Measurements from ENCODE around the gene C16orf87. TPM values are rescaled to one million over a fixed set of nuclear protein-coding genes. Genes with fewer than 3 reads are reported as not detected.
A peak's percentile ranks its signal among the peaks of the same experiment; 100 is the strongest.

C16orf87 gene
- total RNA-seq, 3 donors from 2014 or later, result 5.3 to 8.3 (median 5.4) TPM

- intact Hi-C loops (cut with DNase I, micrococcal nuclease), result no loop called here
Measured at GRCh38 chr16:46848768-46849764, 18.1 kb upstream of the C16orf87 start.

GRCh38 chr16:46845952-46846351, 15.0 kb upstream of the C16orf87 start:
- intact Hi-C loops (cut with DNase I, micrococcal nuclease), result no loop called here

More at GRCh38 chr16:46848768-46849764, 18.1 kb upstream of the C16orf87 start:
- Histone ChIP-seq H3K4me3 (no peak overlapping the region), H3K36me3 (ENCODE audit: low read depth) (no peaks in the 10 kb centered on the region), H3K4me1 (ENCODE audit: low read depth) (peaks cover 8% of the 10 kb centered on the region), H3K9me3 (no peaks in the 10 kb centered on the region)
- ATAC-seq (no peak), DNase-seq (no peak)
- TF ChIP-seq, protein P1, sequence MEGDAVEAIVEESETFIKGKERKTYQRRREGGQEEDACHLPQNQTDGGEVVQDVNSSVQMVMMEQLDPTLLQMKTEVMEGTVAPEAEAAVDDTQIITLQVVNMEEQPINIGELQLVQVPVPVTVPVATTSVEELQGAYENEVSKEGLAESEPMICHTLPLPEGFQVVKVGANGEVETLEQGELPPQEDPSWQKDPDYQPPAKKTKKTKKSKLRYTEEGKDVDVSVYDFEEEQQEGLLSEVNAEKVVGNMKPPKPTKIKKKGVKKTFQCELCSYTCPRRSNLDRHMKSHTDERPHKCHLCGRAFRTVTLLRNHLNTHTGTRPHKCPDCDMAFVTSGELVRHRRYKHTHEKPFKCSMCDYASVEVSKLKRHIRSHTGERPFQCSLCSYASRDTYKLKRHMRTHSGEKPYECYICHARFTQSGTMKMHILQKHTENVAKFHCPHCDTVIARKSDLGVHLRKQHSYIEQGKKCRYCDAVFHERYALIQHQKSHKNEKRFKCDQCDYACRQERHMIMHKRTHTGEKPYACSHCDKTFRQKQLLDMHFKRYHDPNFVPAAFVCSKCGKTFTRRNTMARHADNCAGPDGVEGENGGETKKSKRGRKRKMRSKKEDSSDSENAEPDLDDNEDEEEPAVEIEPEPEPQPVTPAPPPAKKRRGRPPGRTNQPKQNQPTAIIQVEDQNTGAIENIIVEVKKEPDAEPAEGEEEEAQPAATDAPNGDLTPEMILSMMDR (IDR thresholded peaks at IDR 0.05), result no peak

DNA sequence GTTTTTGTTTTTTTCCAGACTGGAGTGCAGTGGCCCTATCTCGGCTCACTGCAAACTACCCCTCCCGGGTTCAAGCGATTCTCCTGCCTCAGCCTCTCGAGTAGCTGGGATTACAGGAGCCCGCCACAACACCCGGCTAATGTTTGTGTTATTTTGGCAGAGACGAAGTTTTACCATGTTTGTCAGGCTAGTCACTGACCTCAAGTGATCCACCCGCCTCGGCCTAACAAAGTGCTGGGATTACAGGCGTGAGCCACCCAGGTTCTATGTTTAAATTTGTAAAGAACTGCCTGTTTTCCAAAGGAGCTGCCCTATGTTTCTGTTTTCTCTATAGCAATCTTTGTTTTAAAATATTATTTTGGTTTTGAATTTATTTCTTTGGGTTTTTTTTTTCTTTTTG, 13.8 kb upstream of the C16orf87 start:
- TF ChIP-seq, protein P1 (IDR thresholded peaks at IDR 0.05), result no peak
- Histone ChIP-seq H3K36me3 (ENCODE audit: low read depth) (no peaks in the 10 kb centered on the region), H3K4me3 (no peak overlapping the region), H3K9me3 (no peaks in the 10 kb centered on the region), H3K4me1 (ENCODE audit: low read depth) (no peaks in the 10 kb centered on the region)
- no peak for DNase-seq
- intact Hi-C loops (cut with DNase I, micrococcal nuclease), result no loop called here
- peak; percentile 17 for ATAC-seq

More at GRCh38 chr16:46845952-46846351, 15.0 kb upstream of the C16orf87 start:
- no peak for ATAC-seq
- H3K36me3 ChIP-seq (ENCODE audit: low read depth), result no peaks in the 10 kb centered on the region
- TF ChIP-seq, protein P1 (IDR thresholded peaks at IDR 0.05), result no peak
- H3K4me1 ChIP-seq (ENCODE audit: low read depth), result peaks cover 8% of the 10 kb centered on the region
- H3K9me3 ChIP-seq, result no peaks in the 10 kb centered on the region
- no peak overlapping the region for H3K4me3 ChIP-seq
- DNase-seq, result no peak

GRCh38 chr16:46843898-46844642, 13.1 kb upstream of the C16orf87 start:
- ATAC-seq (peak; percentile 7), DNase-seq (no peak)
- H3K4me3 ChIP-seq, result no peak overlapping the region
- no peaks in the 10 kb centered on the region for H3K36me3 ChIP-seq (ENCODE audit: low read depth)
- intact Hi-C loops (cut with DNase I, micrococcal nuclease), result no loop called here
- no peaks in the 10 kb centered on the region for H3K9me3 ChIP-seq
- TF ChIP-seq, protein P1 (IDR thresholded peaks at IDR 0.05), result no peak
- H3K4me1 ChIP-seq (ENCODE audit: low read depth), result no peaks in the 10 kb centered on the region

DNA sequence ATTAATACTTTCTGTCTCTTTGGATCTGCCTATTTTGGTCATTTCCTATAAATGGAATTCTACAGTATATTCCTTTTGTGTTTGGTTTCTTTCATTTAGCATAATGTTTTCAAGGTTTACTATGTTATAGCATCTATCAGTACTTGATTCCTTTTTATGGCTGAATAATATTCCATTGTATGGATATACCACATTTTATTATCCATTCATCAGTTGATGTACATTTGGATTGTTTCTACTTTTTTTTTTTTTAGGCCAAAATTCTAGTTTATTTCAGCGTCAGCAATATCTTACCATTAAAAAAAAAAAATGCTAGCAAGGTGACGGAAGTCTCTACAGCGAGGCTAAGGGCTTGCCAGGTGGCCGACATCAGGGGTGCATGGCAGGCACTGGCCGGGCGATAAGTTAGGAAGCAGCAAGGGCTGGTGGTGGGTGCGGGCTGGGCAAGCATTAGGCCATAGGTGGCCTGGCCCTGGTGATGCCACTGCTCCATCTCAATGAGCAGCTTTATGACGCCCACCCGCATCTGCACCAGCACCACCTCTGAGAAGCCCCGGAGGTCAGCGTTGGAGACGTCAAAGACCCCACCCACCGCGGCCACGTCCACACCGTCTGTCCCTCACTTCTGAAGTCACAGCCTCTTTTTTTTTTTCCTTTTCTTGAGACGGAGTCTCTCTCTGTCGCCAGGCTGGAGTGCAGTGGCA, 11.4 kb upstream of the C16orf87 start:
- ATAC-seq (no peak), DNase-seq (no peak)
- Histone ChIP-seq H3K4me3 (no peak overlapping the region), H3K4me1 (ENCODE audit: low read depth) (no peaks in the 10 kb centered on the region), H3K9me3 (no peaks in the 10 kb centered on the region), H3K36me3 (ENCODE audit: low read depth) (no peaks in the 10 kb centered on the region)
- TF ChIP-seq, protein P1 (IDR thresholded peaks at IDR 0.05), result no peak
- intact Hi-C loops (cut with DNase I, micrococcal nuclease), result no loop called here

Measured in mucosa of descending colon (tissue), 3 donors.